ENCODE data around the gene PAFAH1B1. TPM values are rescaled to one million over a fixed set of nuclear protein-coding genes. Genes with fewer than 3 reads are reported as not detected.

PAFAH1B1 gene
- total RNA-seq, 4 donors from 2014 or later, result 33.4 to 91.6 (median 78.8) TPM

DNA sequence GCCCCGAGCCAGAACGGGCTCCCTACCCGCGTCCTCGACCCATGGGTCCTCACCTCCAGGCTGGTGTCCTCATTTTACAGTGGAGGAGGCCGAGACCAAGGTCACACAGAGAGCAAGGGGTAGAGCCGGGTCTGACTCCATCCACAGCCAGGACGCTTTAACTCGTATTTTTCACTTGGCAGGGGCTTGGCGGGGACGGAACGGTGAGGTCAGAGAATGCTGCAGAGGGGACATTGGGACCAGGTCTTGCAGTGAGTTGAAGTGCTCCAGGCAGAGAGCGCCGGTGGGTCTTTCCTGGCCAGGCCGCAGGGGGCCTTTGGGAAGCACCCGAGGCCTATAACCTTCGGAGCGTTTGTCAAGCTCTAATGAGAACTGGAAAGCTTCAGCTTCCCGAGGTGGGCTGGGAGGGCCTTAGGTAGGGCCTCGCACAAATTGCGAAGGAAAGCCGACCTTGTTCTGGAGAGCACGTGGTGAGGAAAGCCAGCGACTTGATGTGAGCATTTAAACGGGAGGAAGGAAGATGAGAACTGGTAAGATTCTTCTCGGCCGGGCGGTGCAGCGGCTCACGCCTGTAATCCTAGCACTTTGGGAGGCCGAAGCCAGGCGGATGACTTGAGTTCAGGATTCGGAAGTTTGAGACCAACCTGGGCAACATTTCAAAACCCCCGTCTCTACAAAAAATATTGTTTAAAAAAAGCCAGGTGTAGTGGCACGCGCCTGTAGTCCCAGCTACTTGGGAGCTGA, 119.0 kb downstream of the PAFAH1B1 start:
- no peak for DNase-seq
- H3K27me3 ChIP-seq, result no peaks in the 10 kb centered on the region
- TF ChIP-seq, protein P1, sequence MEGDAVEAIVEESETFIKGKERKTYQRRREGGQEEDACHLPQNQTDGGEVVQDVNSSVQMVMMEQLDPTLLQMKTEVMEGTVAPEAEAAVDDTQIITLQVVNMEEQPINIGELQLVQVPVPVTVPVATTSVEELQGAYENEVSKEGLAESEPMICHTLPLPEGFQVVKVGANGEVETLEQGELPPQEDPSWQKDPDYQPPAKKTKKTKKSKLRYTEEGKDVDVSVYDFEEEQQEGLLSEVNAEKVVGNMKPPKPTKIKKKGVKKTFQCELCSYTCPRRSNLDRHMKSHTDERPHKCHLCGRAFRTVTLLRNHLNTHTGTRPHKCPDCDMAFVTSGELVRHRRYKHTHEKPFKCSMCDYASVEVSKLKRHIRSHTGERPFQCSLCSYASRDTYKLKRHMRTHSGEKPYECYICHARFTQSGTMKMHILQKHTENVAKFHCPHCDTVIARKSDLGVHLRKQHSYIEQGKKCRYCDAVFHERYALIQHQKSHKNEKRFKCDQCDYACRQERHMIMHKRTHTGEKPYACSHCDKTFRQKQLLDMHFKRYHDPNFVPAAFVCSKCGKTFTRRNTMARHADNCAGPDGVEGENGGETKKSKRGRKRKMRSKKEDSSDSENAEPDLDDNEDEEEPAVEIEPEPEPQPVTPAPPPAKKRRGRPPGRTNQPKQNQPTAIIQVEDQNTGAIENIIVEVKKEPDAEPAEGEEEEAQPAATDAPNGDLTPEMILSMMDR (IDR thresholded peaks at IDR 0.05), result no peak
- TF ChIP-seq POLR2A (IDR thresholded peaks at IDR 0.05), result no peak
- H3K36me3 ChIP-seq, result peaks cover 0 to 3% (median 0%) of the 10 kb centered on the region in 3 donors
- H3K9me3 ChIP-seq, result no peaks in the 10 kb centered on the region
- peak overlapping the region; percentile 84 to 99 (median 94) for H3K4me3 ChIP-seq
- intact Hi-C loops (cut with DNase I), result no loop called here
- peak overlapping the region; percentile 91 to 96 (median 92) for H3K27ac ChIP-seq
- 52 to 61% methylated on average over 21 to 22 of the region's 36 CpGs for WGBS, 2 donors
- H3K4me1 ChIP-seq, result peaks cover 42 to 60% (median 48%) of the 10 kb centered on the region in 3 donors

- Histone ChIP-seq H3K4me3 (no peak overlapping the region), H3K4me1 (peaks cover 31 to 60% (median 34%) of the 10 kb centered on the region in 3 donors), H3K36me3 (peaks cover 0 to 3% (median 0%) of the 10 kb centered on the region in 3 donors), H3K27ac (no peak overlapping the region), H3K9me3 (no peaks in the 10 kb centered on the region), H3K27me3 (no peaks in the 10 kb centered on the region)
- no peak for DNase-seq
- intact Hi-C loops (cut with DNase I), result no loop called here
- 87 to 95% methylated on average over 7 to 9 of the region's 9 CpGs for WGBS, 2 donors
- TF ChIP-seq, protein P1 (IDR thresholded peaks at IDR 0.05), result no peak
- no peak for TF ChIP-seq POLR2A (IDR thresholded peaks at IDR 0.05)
These were observed 120.4 kb downstream of the PAFAH1B1 start for GRCh38 chr17:2713881-2714280.

DNA sequence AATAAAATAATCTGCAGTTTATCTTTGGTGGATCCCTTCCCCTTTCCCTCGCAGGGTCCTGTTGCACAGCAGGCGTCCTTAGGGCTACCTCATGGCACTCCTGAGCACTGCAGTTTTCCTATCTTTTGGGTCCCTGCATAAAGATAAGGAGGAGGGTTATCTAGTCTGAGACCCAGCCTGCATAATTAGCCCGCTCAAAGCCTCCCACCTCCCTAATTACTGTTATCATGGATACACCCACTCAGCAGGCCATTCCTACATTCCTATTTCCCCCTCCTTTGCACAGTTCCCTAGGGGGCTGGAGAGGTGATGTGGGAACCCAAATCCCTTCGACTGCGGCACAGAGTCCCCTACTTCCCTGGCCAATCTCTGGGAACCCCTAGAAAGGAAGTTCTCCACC, 123.2 kb downstream of the PAFAH1B1 start:
- H3K36me3 ChIP-seq, result peaks cover 0 to 3% (median 0%) of the 10 kb centered on the region in 3 donors
- peaks cover 12 to 50% (median 15%) of the 10 kb centered on the region in 3 donors for H3K4me1 ChIP-seq
- TF ChIP-seq POLR2A (IDR thresholded peaks at IDR 0.05), result no peak
- TF ChIP-seq, protein P1 (IDR thresholded peaks at IDR 0.05), result no peak
- intact Hi-C loops (cut with DNase I), result no loop called here
- no peaks in the 10 kb centered on the region for H3K9me3 ChIP-seq
- H3K4me3 ChIP-seq, result no peak overlapping the region
- WGBS, 2 donors, result 79% methylated on average over 3 to 5 of the region's 5 CpGs
- DNase-seq, result no peak
- H3K27ac ChIP-seq, result no peak overlapping the region
- no peaks in the 10 kb centered on the region for H3K27me3 ChIP-seq

GRCh38 chr17:2718150-2718938, 124.9 kb downstream of the PAFAH1B1 start:
- Histone ChIP-seq H3K27me3 (peaks cover 0 to 10% (median 0%) of the 10 kb centered on the region in 4 donors), H3K36me3 (peaks cover 0 to 3% (median 0%) of the 10 kb centered on the region in 3 donors), H3K27ac (peak overlapping the region; percentile 28 to 74 (median 40)), H3K4me1 (peaks cover under 1 to 37% (median 3%) of the 10 kb centered on the region in 3 donors), H3K4me3 (no peak overlapping the region), H3K9me3 (no peaks in the 10 kb centered on the region)
- no peak for DNase-seq
- 31 to 43% methylated on average over 10 to 13 of the region's 13 CpGs for WGBS, 2 donors
- intact Hi-C loops (cut with DNase I), result no loop called here
- TF ChIP-seq, protein P1 (IDR thresholded peaks at IDR 0.05), result no peak
- no peak for TF ChIP-seq POLR2A (IDR thresholded peaks at IDR 0.05)

- no peaks in the 10 kb centered on the region for H3K9me3 ChIP-seq
- 81 to 83% methylated on average over 1 to 3 of the region's 4 CpGs for WGBS, 2 donors
- no peak for DNase-seq
- H3K4me3 ChIP-seq, result no peak overlapping the region
- peaks cover 13 to 42% (median 13%) of the 10 kb centered on the region in 3 donors for H3K4me1 ChIP-seq
- intact Hi-C loops (cut with DNase I), result no loop called here
- peaks cover 0 to 25% (median 0%) of the 10 kb centered on the region in 4 donors for H3K27me3 ChIP-seq
- TF ChIP-seq, protein P1 (IDR thresholded peaks at IDR 0.05), result no peak
- no peak for TF ChIP-seq POLR2A (IDR thresholded peaks at IDR 0.05)
- no peak overlapping the region for H3K27ac ChIP-seq
- peaks cover 0 to 3% (median 0%) of the 10 kb centered on the region in 3 donors for H3K36me3 ChIP-seq
These were observed 126.4 kb downstream of the PAFAH1B1 start for GRCh38 chr17:2719861-2720260.

Data from esophagus squamous epithelium (tissue), 5 donors.